NB4 (cell line): Measurements from ENCODE around the gene RNF130.

ENCODE experiments used
- CTCF ChIP-seq: IDR thresholded peaks from one replicate; pipeline ENCODE4 v1.5.1; 2012; ENCODE audit warnings: low read depth, low read length
- POLR2A ChIP-seq: IDR thresholded peaks from 2 replicates; pipeline ENCODE4 v1.6.1; 2011; ENCODE audit warnings: mild to moderate bottlenecking; ENCODE audit not compliant: insufficient read length; ENCODE audit errors: extremely low read depth

GRCh38 chr5:179974246-179974945, 97.2 kb downstream of the RNF130 start:
- TF ChIP-seq CTCF (no peak), POLR2A (no peak)
